HG03066 (cell line): ENCODE results near the gene SULT2B1.
A peak's percentile ranks its signal among the peaks of the same experiment; 100 is the strongest.
"Not testable (repeated sequence)": the region's sequence is repeated elsewhere in the genome, so short reads cannot be mapped to it uniquely, and the experiment has no call there.

Source experiments
- ATAC-seq: cut with Tn5 transposase; IDR thresholded peaks from one replicate; pipeline ENCODE4 v1.9.1; 2021; ENCODE audit warnings: low read depth; ENCODE audit not compliant: unreplicated experiment

SULT2B1 gene

DNA sequence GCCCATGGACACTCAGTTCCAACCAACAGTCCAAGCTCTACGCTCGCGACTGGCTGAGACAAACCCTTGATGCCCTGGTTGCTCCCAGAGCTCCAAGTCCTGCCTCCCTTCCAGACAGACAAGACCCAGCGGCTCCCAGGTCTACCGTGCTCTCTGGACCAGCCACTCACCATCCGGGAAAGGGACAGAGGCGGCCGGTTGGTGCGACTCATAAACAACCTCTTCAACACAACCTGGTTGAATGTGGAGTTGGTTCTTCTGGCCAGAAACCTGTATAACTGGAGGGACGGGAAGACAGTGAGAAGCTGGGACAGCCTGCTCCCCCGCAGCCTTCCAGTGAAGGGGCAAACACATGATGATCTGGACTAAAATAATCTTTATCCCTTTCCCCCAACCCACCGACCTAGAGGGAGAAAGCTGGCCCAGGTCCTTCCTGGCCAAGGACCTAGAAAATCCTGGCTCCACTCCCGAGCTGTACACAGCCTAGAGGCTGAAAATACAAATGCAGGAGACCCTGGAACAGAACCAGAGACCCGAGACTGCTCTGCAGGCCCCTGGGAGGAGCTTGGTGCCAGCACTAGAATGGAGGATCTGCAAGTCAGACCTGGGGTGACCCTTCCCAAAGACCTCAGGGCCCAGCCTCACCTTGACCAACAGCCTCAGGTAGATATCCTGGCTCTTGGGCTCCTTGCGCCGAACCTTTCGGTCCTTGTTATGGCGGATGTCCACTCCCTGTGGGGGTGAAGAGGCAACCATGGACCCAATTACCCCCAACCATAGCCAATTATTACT lies 65.4 kb downstream of the SULT2B1 start:
- no peak for ATAC-seq

DNA sequence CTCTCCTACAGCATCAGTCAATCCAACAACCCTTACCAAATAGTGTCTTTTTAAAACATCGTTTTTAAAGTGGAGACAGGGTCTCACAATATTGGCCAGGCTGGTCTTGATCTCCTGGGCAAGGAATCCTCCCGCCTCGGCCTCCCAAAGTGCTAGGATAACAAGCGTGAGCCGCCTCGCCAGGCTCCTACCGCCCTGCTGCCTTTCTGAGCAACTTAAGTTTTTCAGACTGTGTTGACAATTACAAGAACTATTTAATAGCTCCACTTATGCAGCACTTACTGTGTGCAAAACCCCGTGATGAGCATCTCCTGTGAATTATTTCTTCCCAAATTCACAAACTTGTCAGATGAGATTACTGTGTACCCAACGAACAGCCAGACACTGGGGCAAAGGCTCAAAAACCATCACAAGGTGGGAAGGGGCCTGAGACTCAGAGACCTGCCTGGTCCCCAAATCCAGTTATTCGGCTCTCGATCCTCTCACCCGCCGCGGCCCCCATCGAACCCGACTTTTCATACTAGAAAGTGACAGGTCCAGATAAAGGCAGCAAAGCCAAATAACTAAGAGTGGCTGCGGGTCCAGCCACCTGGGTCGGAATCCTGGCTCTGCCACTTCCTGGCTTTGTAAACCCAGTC lies 66.4 kb downstream of the SULT2B1 start:
- ATAC-seq = no peak

GRCh38 chr19:48618916-48619691 lies 67.1 kb downstream of the SULT2B1 start, which contains the start of the genes RPL18 and SPHK2:
Gene RPL18 (minus strand): TSS chr19:48619178. CDS start chr19:48619143, 35 bp downstream.
Gene SPHK2 (plus strand): TSS chr19:48619506. CDS start chr19:48620515, 1,009 bp downstream.
- peak; percentile 86 for ATAC-seq

- ATAC-seq = no peak
Measured at GRCh38 chr19:48619692-48620585, 68.0 kb downstream of the SULT2B1 start.

- ATAC-seq = no peak
Measured at GRCh38 chr19:48623556-48624066, 71.6 kb downstream of the SULT2B1 start.

DNA sequence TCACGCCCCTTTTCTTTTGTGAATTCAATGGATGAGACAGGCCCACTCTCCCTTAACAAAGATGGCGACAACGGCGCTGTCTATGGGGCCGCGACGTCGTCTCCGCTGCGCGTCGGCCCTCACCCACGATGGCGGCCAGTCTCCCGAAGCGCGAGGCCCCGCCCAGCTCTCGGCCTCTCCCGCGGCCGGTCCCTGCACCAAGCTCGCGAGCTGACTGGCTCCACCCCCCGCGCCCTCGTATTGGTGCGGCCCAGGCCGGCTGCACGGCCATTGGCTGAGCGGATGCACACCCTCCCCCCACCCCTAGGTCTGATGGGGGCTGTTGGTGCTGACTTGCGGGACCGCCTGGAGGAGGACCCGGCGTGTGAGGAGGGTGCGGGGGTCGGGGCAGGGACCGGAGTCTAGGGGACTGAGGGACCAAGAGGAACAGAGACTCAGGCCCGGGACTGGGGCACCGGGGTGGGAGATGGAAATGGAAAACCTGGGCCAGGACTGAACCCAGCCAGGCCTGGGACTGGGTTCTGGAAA lies 72.2 kb downstream of the SULT2B1 start:
- peak; percentile 55 for ATAC-seq

DNA sequence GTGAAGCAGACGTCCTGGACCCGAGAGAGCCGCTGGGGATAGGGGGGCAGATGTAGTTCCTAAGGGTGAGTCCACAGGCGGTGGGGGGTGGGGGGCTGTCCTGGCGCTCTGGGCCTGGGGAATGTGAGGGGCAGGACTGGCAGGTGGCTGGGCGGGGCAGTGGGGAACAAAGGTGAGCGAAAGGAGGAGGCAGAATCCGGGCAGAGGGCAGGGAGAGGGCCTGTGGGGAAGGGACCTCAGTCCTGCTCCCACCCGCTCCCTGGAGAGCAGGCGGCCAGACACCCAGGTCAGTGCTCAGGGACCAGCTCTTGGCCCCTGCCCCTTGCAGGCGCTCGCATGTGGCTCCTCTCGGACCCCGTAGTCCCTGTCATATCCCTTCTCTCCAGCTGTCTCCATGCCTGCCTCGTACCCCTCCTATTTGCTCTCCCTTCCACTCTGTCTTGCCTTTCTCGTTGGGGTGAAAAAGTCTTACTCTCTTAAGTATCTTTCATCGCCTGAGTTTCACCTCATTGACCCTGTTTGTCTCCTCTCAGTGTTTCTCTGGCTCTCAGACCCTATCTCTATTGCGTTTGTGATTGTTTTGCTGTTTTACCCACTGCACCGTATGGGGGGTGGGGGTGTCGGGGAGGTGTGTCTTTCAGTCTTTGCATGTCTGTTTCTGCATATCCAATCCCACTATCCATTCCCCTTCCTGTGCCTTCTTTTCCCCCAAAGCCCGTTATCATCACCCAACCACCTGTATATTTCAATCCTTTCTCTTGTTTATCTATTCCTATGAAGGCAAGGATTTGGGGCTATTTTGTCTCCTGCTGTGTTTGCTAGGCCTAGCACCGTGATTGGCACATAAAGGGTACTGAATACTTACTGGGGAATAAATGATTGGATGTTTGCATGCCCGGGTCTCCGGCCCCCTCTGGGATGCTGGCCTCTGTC lies 73.1 kb downstream of the SULT2B1 start:
- no peak for ATAC-seq

GRCh38 chr19:48625891-48626327 lies 73.9 kb downstream of the SULT2B1 start:
- ATAC-seq = no peak

GRCh38 chr19:48627201-48627864 lies 75.4 kb downstream of the SULT2B1 start:
- no peak for ATAC-seq

DNA sequence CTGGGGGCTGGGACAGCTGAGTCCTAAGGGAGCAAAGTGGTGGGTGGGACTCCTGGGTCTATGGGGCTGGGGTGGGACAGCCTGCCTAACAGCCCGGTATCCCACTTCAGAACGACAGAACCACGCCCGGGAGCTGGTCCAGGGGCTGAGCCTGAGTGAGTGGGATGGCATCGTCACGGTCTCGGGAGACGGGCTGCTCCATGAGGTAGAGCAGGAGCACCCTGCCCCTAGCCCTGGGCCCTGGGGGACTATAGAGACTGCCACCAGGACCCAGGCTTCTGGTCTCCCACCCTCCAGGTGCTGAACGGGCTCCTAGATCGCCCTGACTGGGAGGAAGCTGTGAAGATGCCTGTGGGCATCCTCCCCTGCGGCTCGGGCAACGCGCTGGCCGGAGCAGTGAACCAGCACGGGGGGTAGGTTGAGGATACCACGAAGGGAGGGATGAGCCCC lies 75.9 kb downstream of the SULT2B1 start:
- ATAC-seq = no peak

DNA sequence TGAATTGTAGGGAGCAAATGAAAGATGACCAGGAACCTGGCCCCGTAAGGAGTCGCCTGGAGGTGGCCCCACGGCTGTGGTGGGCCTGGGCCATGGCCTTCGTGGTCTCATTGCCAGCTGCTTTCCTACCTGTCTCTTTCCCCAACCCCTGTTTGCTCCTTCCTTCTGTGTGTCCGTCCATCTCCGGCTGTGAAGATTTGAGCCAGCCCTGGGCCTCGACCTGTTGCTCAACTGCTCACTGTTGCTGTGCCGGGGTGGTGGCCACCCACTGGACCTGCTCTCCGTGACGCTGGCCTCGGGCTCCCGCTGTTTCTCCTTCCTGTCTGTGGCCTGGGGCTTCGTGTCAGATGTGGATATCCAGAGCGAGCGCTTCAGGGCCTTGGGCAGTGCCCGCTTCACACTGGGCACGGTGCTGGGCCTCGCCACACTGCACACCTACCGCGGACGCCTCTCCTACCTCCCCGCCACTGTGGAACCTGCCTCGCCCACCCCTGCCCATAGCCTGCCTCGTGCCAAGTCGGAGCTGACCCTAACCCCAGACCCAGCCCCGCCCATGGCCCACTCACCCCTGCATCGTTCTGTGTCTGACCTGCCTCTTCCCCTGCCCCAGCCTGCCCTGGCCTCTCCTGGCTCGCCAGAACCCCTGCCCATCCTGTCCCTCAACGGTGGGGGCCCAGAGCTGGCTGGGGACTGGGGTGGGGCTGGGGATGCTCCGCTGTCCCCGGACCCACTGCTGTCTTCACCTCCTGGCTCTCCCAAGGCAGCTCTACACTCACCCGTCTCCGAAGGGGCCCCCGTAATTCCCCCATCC lies 76.7 kb downstream of the SULT2B1 start:
- no peak for ATAC-seq

DNA sequence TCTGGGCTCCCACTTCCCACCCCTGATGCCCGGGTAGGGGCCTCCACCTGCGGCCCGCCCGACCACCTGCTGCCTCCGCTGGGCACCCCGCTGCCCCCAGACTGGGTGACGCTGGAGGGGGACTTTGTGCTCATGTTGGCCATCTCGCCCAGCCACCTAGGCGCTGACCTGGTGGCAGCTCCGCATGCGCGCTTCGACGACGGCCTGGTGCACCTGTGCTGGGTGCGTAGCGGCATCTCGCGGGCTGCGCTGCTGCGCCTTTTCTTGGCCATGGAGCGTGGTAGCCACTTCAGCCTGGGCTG lies 77.3 kb downstream of the SULT2B1 start:
- ATAC-seq = no peak

GRCh38 chr19:48629599-48630295 lies 77.8 kb downstream of the SULT2B1 start:
- no peak for ATAC-seq

GRCh38 chr19:48630296-48631063 lies 78.5 kb downstream of the SULT2B1 start:
- ATAC-seq = no peak

DNA sequence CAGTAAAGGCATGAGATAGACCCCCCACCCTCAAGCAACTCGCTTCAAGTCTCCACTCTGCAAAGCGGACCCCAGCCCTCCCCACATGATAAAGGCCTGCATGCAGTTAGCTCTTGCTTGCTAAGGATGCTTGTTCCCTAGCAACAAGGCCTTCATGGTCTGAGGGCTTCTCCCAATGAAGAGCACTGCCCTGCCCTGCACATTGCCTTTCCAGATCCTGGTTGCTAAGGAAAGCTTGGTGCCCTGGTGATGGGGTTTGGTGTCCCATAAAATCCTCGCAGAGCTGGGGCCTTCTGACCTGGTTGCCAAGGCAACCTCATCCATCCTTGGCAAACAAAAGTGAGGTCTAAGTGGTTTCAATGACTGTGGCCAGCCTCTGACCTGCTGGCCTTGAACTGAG lies 79.3 kb downstream of the SULT2B1 start:
- no peak for ATAC-seq

- not testable (repeated sequence) for ATAC-seq
Measured at GRCh38 chr19:48632286-48632685, 80.3 kb downstream of the SULT2B1 start.
